Measurements from ENCODE around the gene SAP30L. TPM values are rescaled to one million over a fixed set of nuclear protein-coding genes. Genes with fewer than 3 reads are reported as not detected.

SAP30L gene
- total and polyA plus RNA-seq, 2 donors = 26.8 to 35.4 TPM

DNA sequence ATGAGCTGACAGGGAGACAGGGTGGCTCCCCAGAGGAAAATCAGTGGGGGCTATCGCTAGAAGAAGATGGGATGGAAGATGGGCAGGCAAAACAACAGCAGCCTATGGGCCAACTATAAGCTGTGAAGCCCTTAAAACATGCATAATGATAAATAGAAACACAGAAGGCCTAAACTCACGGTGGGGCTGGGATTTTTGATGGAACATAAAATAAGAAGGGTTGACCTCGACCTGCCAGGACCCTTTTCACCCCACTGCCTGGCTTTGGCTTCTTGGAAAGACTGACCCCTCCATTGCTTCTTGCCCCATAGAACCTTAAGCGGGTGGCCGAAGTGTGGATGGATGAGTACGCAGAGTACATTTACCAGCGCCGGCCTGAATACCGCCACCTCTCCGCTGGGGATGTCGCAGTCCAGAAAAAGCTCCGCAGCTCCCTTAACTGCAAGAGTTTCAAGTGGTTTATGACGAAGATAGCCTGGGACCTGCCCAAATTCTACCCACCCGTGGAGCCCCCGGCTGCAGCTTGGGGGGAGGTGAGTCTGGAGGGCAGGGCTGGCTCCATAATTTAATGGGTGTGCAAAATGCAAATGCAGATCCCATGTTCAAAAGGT is 36.5 kb upstream of the SAP30L start:
- Histone ChIP-seq H3K36me3 (ENCODE audit: insufficient read depth) (no peaks in the 10 kb centered on the region), H3K27ac (ENCODE audit: low read depth) (no peak overlapping the region), H3K4me3 (ENCODE audit: low read depth, low read length) (no peak overlapping the region), H3K4me1 (ENCODE audit: insufficient read depth) (no peaks in the 10 kb centered on the region)
- DNase-seq (ENCODE audit: extremely low spot score) = no peak
- WGBS = 92% methylated on average over 15 of the region's 15 CpGs

DNA sequence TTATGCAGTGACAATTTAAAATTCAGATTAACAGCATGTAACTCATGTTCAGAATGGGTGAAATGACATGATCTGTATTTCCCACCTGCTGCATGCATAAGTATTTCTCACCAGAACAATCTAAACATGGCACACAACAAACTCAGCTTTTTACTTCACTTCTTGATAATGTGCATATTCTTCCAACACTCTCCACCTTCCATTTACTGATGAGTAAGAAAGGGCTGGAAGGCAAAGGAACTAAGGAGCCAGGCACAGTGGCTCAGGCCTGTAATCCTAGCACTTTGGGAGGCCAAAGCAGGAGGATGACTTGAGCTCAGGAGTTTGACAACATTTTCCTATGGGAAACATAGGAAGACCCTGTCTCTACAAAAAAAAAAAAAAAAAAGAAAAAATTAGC is 35.8 kb upstream of the SAP30L start:
- H3K4me3 ChIP-seq (ENCODE audit: low read depth, low read length) = no peak overlapping the region
- no peak for DNase-seq (ENCODE audit: extremely low spot score)
- H3K36me3 ChIP-seq (ENCODE audit: insufficient read depth) = no peaks in the 10 kb centered on the region
- H3K27ac ChIP-seq (ENCODE audit: low read depth) = no peak overlapping the region
- no peaks in the 10 kb centered on the region for H3K4me1 ChIP-seq (ENCODE audit: insufficient read depth)

DNA sequence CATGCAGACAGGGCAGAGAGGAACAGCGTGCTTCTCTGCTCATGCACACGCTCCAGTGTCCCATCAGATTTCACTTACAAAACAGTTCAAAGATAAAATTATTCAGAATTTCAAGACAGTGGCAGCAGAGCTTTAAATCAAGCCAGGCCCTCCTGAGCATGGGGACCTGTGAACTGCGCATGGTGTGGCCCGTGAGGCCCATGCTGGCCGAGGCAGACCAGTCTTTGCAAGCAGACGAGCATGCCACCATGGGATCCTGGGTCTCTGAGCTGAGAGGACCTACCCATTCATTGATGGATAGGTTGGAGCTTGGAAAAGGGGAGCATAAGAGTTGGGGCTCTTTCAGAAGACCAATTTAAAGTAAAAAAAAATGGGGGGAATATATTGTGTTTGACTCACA is 35.0 kb upstream of the SAP30L start:
- Histone ChIP-seq H3K4me3 (ENCODE audit: low read depth, low read length) (no peak overlapping the region), H3K4me1 (ENCODE audit: insufficient read depth) (no peaks in the 10 kb centered on the region), H3K36me3 (ENCODE audit: insufficient read depth) (no peaks in the 10 kb centered on the region), H3K27ac (ENCODE audit: low read depth) (no peak overlapping the region)
- WGBS = 90% methylated on average over 6 of the region's 6 CpGs
- DNase-seq (ENCODE audit: extremely low spot score) = no peak

DNA sequence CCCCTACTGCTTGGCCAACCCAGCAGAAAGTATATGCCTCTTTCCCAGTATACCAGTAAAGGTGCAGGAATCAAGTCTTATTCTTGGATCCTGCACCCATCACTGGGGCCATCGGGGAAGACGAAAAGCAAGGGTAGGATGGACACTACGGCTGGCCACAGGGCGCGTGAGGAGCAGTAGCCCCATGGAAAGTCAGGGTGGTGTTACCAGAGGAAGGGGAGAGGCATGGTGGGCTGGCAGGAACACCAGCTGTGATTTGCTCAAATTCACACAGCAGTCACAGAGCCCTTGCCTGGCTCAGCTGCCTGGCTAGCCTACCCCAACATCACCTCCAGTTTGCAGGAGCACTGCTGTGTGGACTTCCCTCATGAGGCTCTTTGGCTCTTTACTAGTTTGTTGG is 34.5 kb upstream of the SAP30L start:
- WGBS = over 99% methylated on average over 5 of the region's 5 CpGs
- H3K4me3 ChIP-seq (ENCODE audit: low read depth, low read length) = no peak overlapping the region
- no peak for DNase-seq (ENCODE audit: extremely low spot score)
- no peak overlapping the region for H3K27ac ChIP-seq (ENCODE audit: low read depth)
- no peaks in the 10 kb centered on the region for H3K36me3 ChIP-seq (ENCODE audit: insufficient read depth)
- H3K4me1 ChIP-seq (ENCODE audit: insufficient read depth) = no peaks in the 10 kb centered on the region

DNA sequence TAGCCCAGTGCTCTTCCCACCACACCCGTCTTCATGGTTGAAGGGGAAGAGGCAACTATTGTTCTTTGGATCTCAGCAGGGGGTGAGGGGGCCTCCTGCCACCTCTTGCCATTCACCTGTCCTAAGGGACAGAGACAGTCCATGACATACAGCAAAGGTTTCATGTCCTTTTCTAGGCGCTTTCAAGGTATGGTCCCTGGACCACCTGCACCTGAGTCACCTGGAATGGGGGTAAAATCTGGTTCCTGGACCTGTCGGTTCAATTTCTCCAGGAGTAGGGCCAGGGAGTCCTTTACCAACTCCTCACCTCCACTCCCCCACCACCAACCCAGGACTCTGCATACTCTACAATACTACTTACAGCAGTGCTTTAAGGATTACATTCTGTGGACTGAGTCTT is 33.5 kb upstream of the SAP30L start:
- 95% methylated on average over 3 of the region's 3 CpGs for whole genome bisulfite sequencing
- DNase-seq (ENCODE audit: extremely low spot score) = no peak
- Histone ChIP-seq H3K27ac (ENCODE audit: low read depth) (no peak overlapping the region), H3K4me1 (ENCODE audit: insufficient read depth) (no peaks in the 10 kb centered on the region), H3K36me3 (ENCODE audit: insufficient read depth) (no peaks in the 10 kb centered on the region), H3K4me3 (ENCODE audit: low read depth, low read length) (no peak overlapping the region)

DNA sequence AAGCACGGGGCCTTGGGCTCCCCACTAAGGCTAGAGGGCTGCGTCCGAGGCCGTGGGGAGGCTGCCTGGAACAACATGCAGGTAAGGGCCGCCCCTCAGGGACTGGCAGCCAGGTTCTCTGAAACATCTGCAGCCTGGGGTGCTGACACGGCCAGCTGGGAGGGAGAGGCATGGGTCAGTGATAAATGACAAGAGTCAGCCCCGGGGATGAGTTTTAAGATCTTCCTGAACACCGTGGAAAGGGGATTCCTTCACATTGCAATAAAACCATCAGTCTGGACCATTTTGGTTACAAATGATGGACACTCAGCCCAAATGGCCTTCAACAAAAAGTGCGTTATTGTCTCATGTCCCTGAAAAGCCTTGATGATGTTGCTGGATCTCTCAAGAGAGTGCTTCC is 32.9 kb upstream of the SAP30L start:
- WGBS = 85% methylated on average over 9 of the region's 9 CpGs
- Histone ChIP-seq H3K4me1 (ENCODE audit: insufficient read depth) (no peaks in the 10 kb centered on the region), H3K27ac (ENCODE audit: low read depth) (no peak overlapping the region), H3K36me3 (ENCODE audit: insufficient read depth) (no peaks in the 10 kb centered on the region), H3K4me3 (ENCODE audit: low read depth, low read length) (no peak overlapping the region)
- DNase-seq (ENCODE audit: extremely low spot score) = no peak

DNA sequence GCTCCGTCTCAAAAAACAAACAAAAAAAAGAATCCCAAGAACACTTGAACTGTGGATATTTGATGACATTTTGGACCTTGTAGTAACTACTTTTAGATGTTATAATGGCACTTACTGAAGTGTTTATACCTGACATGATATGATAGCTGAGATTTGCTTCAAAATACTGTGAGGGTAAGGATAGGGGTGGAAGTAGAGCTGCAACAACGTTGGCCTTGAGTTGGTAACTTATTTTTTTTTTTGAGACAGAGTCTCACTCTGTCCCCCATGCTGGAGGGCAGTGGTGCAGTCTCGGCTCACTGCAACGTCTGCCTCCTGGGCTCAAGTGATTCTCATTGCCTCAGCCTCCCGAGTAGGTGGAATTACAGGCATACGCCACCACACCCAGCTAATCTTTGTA is 30.7 kb upstream of the SAP30L start:
- WGBS = 89% methylated on average over 6 of the region's 6 CpGs
- Histone ChIP-seq H3K4me3 (ENCODE audit: low read depth, low read length) (no peak overlapping the region), H3K4me1 (ENCODE audit: insufficient read depth) (no peaks in the 10 kb centered on the region), H3K27ac (ENCODE audit: low read depth) (no peak overlapping the region), H3K36me3 (ENCODE audit: insufficient read depth) (no peaks in the 10 kb centered on the region)
- no peak for DNase-seq (ENCODE audit: extremely low spot score)

DNA sequence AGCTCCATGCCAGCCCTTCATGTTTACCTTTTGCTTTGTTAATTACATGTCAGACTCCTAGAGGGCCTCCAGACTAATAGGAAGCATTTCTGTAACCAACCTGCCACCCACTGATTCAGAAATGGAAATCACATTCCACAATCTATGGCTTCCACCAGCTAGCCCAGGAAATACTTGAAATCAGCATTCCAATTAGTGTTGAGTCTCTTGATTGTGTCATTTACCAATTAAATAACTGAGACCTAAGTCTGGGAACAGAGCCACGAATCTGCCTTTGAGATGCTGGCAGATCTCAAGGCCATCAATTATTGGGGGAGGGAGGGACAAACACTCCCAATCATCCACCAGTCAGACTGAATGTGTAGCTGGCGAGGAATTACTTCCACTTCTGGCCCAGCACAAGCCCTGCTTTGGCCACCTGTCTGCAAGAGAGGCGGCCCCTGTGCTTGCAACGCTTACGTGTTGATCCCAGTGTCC is 27.4 kb upstream of the SAP30L start:
- Histone ChIP-seq H3K27ac (ENCODE audit: low read depth) (no peak overlapping the region), H3K4me1 (ENCODE audit: insufficient read depth) (no peaks in the 10 kb centered on the region), H3K4me3 (ENCODE audit: low read depth, low read length) (no peak overlapping the region), H3K36me3 (ENCODE audit: insufficient read depth) (no peaks in the 10 kb centered on the region)
- DNase-seq (ENCODE audit: extremely low spot score) = no peak
- 94% methylated on average over 5 of the region's 5 CpGs for WGBS

- DNase-seq (ENCODE audit: extremely low spot score) = no peak
- no peaks in the 10 kb centered on the region for H3K36me3 ChIP-seq (ENCODE audit: insufficient read depth)
- 89% methylated on average over 7 of the region's 7 CpGs for WGBS
- no peak overlapping the region for H3K4me3 ChIP-seq (ENCODE audit: low read depth, low read length)
- no peaks in the 10 kb centered on the region for H3K4me1 ChIP-seq (ENCODE audit: insufficient read depth)
- no peak overlapping the region for H3K27ac ChIP-seq (ENCODE audit: low read depth)
These were observed 26.6 kb upstream of the SAP30L start for GRCh38 chr5:154419236-154419635.

GRCh38 chr5:154421868-154422267 is 23.9 kb upstream of the SAP30L start:
- WGBS = 40% methylated on average over 1 of the region's 1 CpG

DNA sequence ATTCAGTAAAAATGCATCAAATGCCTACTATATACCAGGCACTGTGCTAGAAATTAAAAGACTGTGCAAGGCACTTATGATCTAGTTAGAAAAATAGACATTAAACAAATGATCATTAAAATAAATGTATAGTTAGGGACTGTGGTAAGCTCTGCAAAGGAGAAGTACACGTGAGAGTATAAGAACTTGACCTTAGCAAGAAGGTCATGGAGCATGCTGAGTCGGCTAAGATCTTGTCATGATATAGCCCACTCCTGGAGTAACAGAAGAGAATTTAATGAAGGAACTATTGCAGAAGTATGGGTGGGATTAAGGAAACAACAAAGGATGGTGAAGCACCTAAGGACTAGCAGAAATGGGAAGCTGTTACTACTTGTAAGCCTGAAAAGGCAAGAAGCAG is 23.5 kb upstream of the SAP30L start:
- Histone ChIP-seq H3K36me3 (ENCODE audit: insufficient read depth) (no peaks in the 10 kb centered on the region), H3K27ac (ENCODE audit: low read depth) (no peak overlapping the region), H3K4me3 (ENCODE audit: low read depth, low read length) (no peak overlapping the region), H3K4me1 (ENCODE audit: insufficient read depth) (no peaks in the 10 kb centered on the region)
- no peak for DNase-seq (ENCODE audit: extremely low spot score)
- WGBS = 79% methylated on average over 2 of the region's 2 CpGs

More at GRCh38 chr5:154421868-154422267, 23.9 kb upstream of the SAP30L start:
- Histone ChIP-seq H3K36me3 (ENCODE audit: insufficient read depth) (no peaks in the 10 kb centered on the region), H3K4me3 (ENCODE audit: low read depth, low read length) (no peak overlapping the region), H3K4me1 (ENCODE audit: insufficient read depth) (no peaks in the 10 kb centered on the region), H3K27ac (ENCODE audit: low read depth) (no peak overlapping the region)
- no peak for DNase-seq (ENCODE audit: extremely low spot score)

GRCh38 chr5:154428208-154428607 is 17.6 kb upstream of the SAP30L start:
- WGBS = 98% methylated on average over 3 of the region's 3 CpGs
- no peaks in the 10 kb centered on the region for H3K4me1 ChIP-seq (ENCODE audit: insufficient read depth)
- H3K27ac ChIP-seq (ENCODE audit: low read depth) = no peak overlapping the region
- H3K4me3 ChIP-seq (ENCODE audit: low read depth, low read length) = no peak overlapping the region
- no peak for DNase-seq (ENCODE audit: extremely low spot score)
- H3K36me3 ChIP-seq (ENCODE audit: insufficient read depth) = no peaks in the 10 kb centered on the region

- Histone ChIP-seq H3K4me1 (ENCODE audit: insufficient read depth) (no peaks in the 10 kb centered on the region), H3K4me3 (ENCODE audit: low read depth, low read length) (no peak overlapping the region), H3K27ac (ENCODE audit: low read depth) (no peak overlapping the region), H3K36me3 (ENCODE audit: insufficient read depth) (peaks cover 2% of the 10 kb centered on the region)
- 98% methylated on average over 1 of the region's 1 CpG for whole genome bisulfite sequencing
- DNase-seq (ENCODE audit: extremely low spot score) = no peak
These were observed 16.5 kb upstream of the SAP30L start for GRCh38 chr5:154429341-154429740.

DNA sequence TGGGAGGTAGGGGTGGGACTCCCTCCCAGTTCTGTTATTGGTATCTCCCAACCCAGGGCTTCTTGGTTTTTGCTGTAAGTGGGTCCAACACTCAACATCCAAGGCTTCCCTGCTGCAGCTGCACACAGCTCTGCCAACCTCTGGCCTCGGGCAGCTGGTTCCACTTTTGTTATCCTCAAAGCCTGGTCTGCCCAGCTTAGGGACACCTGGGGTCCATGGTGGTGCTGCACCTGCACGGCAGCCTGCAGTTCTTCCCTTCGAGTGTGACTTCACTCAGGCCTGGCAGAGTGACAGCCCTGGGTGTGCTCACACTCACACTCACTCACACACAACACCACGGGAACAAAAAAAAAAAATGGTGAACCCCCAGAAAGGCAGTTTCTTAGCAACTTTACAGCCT is 15.3 kb upstream of the SAP30L start:
- DNase-seq (ENCODE audit: extremely low spot score) = no peak
- Histone ChIP-seq H3K4me3 (ENCODE audit: low read depth, low read length) (no peak overlapping the region), H3K4me1 (ENCODE audit: insufficient read depth) (no peaks in the 10 kb centered on the region), H3K27ac (ENCODE audit: low read depth) (no peak overlapping the region), H3K36me3 (ENCODE audit: insufficient read depth) (peaks cover 2% of the 10 kb centered on the region)
- 81% methylated on average over 4 of the region's 4 CpGs for WGBS
